HepG2 (cell line): ENCODE measurements around the gene KDM4B.

Experiments used
- CEBPB ChIP-seq: IDR thresholded peaks from 2 replicates; pipeline ENCODE4 v1.6.1; 2011; ENCODE audit warnings: low read depth, low read length, improper control_type of control experiment, borderline replicate concordance
- CTCF ChIP-seq: sonication (generic); formaldehyde crosslinking; IDR thresholded peaks from 2 replicates; pipeline ENCODE4 v1.5.0; 2020; ENCODE audit warnings: mild to moderate bottlenecking, missing genetic modification reagents, moderate library complexity
- EP300 ChIP-seq, 3 experiments: sonication (generic) in 1 of 3; formaldehyde crosslinking in 1 of 3; IDR thresholded peaks; 2 replicates each; pipeline versions ENCODE4 v1.5.1 to v1.6.1; 2011 to 2020; ENCODE audit warnings: low read depth in 2 of 3, low read length in 2 of 3, borderline replicate concordance in 1 of 3, improper control_type of control experiment in 1 of 3, mild to moderate bottlenecking in 1 of 3, missing genetic modification reagents in 1 of 3, moderate library complexity in 1 of 3
- GABPB1 ChIP-seq: IDR thresholded peaks from 2 replicates; pipeline ENCODE4 v1.6.1; 2016; ENCODE audit warnings: mild to moderate bottlenecking, missing genetic modification reagents, moderate library complexity, missing compliant biosample characterization
- HDAC6 ChIP-seq: fragments of 200-600 bp; sonication (generic); IDR thresholded peaks from 2 replicates; pipeline ENCODE4 v1.7.0; 2017; ENCODE audit warnings: mild to moderate bottlenecking, antibody characterized with exemption, low read length, low read depth
- MLXIP ChIP-seq: sonication (generic); formaldehyde crosslinking; IDR thresholded peaks from 2 replicates; pipeline ENCODE4 v1.9.0; 2021; ENCODE audit warnings: missing genetic modification reagents, borderline replicate concordance
- PAX8 ChIP-seq: sonication (generic); formaldehyde crosslinking; IDR thresholded peaks from 2 replicates; pipeline ENCODE4 v1.8.0; 2022; ENCODE audit warnings: mild to moderate bottlenecking, missing genetic modification reagents, borderline replicate concordance
- TGIF2 ChIP-seq: IDR thresholded peaks from 2 replicates; pipeline ENCODE4 v1.6.1; 2016; ENCODE audit warnings: control low read depth, missing compliant biosample characterization
- TMF1 ChIP-seq: sonication (generic); formaldehyde crosslinking; IDR thresholded peaks from 2 replicates; pipeline ENCODE4 v1.8.1; 2022; ENCODE audit warnings: low read depth, missing genetic modification reagents
- TP53 ChIP-seq: sonication (generic); formaldehyde crosslinking; conservative IDR thresholded peaks from 2 replicates; pipeline ENCODE4 v1.4.0; 2020; ENCODE audit warnings: missing genetic modification reagents
- ZBTB26 ChIP-seq: IDR thresholded peaks from 2 replicates; pipeline ENCODE4 v1.6.1; 2016; ENCODE audit warnings: missing compliant biosample characterization, missing genetic modification reagents, borderline replicate concordance
- ZNF740 ChIP-seq: sonication (generic); formaldehyde crosslinking; IDR thresholded peaks from 2 replicates; pipeline ENCODE4 v1.4.0; 2020; ENCODE audit warnings: missing genetic modification reagents

GRCh38 chr19:5196832-5197231, 227.9 kb downstream of the KDM4B start:
- TF ChIP-seq TGIF2 (CRISPR knock-in tag) (no peak), EP300 (IDR thresholded peaks at IDR 0.05; ENCODE audit: low read depth in 2 of 2, low read length in 2 of 2) (no peak), EP300 (CRISPR knock-in tag; IDR thresholded peaks at IDR 0.05; ENCODE audit: borderline replicate concordance) (no peak), PAX8 (no peak), GABPB1 (CRISPR knock-in tag) (no peak), CEBPB (no peak), TP53 (CRISPR knock-in tag) (no peak), MLXIP (CRISPR knock-in tag) (no peak), TMF1 (CRISPR knock-in tag) (no peak), CTCF (CRISPR knock-in tag) (no peak), ZNF740 (CRISPR knock-in tag) (no peak), ZBTB26 (CRISPR knock-in tag) (no peak), HDAC6 (no peak)
